Kidney epithelial cell (primary cell): Measurements from ENCODE around the gene RFX7. TPM values are rescaled to one million over a fixed set of nuclear protein-coding genes. Genes with fewer than 3 reads are reported as not detected.

Experiments
- DNase-seq: peaks from one replicate; pipeline ENCODE4 v3.0.0-alpha.2; 2010; ENCODE audit warnings: low read depth
- H3K27me3 ChIP-seq: 2 replicates; pipeline ENCODE4 v1.6.0; 2011; ENCODE audit warnings: low read length; ENCODE audit not compliant: control insufficient read depth, insufficient read depth
- H3K36me3 ChIP-seq: 2 replicates; pipeline ENCODE4 v1.5.1; 2011; ENCODE audit warnings: low read length; ENCODE audit not compliant: control insufficient read depth, insufficient read depth
- H3K4me3 ChIP-seq: 2 replicates; pipeline ENCODE4 v1.5.1; 2011; ENCODE audit warnings: low read depth, mild to moderate bottlenecking, control low read depth, low read length
- total RNA-seq: library from RNA; depleted of rRNA; stranded (reverse); fragments of >200 nt; gene quantifications from 2 replicates; pipeline ENCODE4 v1.2.3, GENCODE V29; 2015
- TF ChIP-seq, protein P1 (sequence below): IDR thresholded peaks from 2 replicates; pipeline ENCODE4 v1.5.1; 2011; ENCODE audit warnings: mild to moderate bottlenecking, moderate library complexity, low read length, control low read depth, inconsistent platforms; ENCODE audit not compliant: insufficient read depth, poor library complexity, severe bottlenecking

RFX7 gene
- total RNA-seq, 1 donor from 2014 or later, result 11.4 TPM

DNA sequence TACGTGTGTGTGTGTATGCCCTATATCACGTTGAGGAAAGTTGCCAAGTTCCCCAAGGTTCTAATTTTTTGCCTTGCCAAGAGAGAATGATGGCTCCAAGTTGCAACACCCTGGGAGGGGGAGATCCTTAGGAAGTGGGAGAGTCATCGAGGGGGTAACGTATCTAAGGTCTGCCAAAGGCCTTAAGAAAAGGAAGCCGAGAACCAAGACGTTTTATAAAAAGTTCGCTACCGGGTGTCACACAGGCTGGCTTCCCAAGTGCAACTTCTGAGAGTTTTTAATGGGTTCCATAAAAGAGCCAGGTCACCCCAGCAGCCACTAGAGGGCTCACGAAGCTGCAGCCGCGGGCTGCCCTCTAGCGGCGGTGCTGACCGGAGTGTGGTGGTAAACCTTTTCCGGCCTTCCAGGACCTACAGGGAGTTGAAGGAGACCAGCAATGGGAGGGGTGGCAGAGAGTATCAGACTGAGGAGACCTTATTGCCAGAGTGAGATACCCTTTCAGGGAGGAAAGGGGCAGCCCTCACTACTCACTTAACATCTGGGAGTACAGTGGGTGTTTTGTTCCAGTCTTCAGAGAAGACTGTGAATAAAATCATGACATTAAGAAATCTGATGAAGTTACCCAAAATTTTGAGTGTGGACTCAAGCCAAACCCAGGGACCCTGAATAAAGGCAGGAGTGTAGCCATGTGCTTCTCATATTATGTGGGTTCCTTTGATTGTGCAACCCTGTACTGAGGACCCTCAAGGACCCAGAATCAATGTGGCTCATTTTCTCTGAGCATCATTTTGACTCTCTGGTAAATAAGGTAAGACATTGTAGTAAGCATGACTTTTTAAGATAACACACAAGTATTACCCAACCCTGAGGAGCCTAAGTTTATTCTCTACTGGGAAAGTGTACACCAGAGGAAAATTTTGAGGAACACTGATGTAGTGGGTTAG is 2.5 kb upstream of the RFX7 start:
- TF ChIP-seq, protein P1, sequence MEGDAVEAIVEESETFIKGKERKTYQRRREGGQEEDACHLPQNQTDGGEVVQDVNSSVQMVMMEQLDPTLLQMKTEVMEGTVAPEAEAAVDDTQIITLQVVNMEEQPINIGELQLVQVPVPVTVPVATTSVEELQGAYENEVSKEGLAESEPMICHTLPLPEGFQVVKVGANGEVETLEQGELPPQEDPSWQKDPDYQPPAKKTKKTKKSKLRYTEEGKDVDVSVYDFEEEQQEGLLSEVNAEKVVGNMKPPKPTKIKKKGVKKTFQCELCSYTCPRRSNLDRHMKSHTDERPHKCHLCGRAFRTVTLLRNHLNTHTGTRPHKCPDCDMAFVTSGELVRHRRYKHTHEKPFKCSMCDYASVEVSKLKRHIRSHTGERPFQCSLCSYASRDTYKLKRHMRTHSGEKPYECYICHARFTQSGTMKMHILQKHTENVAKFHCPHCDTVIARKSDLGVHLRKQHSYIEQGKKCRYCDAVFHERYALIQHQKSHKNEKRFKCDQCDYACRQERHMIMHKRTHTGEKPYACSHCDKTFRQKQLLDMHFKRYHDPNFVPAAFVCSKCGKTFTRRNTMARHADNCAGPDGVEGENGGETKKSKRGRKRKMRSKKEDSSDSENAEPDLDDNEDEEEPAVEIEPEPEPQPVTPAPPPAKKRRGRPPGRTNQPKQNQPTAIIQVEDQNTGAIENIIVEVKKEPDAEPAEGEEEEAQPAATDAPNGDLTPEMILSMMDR, result peak; percentile 100
- Histone ChIP-seq H3K36me3 (no peaks in the 10 kb centered on the region), H3K27me3 (no peaks in the 10 kb centered on the region), H3K4me3 (no peak overlapping the region)
- DNase-seq, result peak; percentile 43

DNA sequence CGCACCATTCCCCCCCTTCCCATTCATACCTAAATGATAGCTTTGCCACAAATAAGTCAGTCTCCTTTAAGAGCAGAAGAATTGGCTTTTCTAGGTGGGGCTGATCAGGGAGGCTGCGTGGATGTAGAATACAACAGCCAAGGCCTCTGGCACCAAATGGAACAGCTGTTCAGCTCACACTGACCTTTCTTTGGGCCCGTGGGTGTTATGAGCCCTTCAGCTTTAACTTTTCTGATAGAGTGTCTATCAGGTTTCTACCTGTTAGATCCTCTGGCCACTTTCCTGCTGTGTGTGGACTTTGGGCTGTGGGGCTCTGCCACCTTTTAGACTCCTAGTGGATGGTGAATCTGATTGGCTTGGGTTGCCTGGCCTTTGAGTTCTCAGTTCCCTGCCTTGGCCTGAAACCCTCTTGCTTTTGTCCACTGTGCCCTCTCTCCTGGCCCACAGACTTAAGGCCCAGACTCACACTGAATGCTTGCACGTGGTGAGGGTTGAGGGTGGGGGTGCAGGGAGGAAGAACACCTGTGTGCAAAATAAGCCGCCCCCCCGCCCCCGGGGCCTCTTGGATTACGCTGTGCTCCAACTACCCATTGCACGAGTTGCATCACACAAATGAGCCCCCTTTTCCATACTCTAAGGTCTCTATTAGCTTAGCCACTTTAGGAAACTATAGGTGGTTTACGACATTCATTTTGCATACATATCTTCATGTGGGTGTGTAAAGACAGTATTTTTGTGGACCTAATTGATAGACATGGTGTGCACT is 1.3 kb upstream of the RFX7 start:
- Histone ChIP-seq H3K4me3 (peak overlapping the region; percentile 88), H3K27me3 (no peaks in the 10 kb centered on the region), H3K36me3 (no peaks in the 10 kb centered on the region)
- DNase-seq, result no peak
- TF ChIP-seq, protein P1, result no peak

- peak overlapping the region; percentile 88 for H3K4me3 ChIP-seq
- TF ChIP-seq, protein P1, result no peak
- no peaks in the 10 kb centered on the region for H3K36me3 ChIP-seq
- peak; percentile 35 for DNase-seq
- H3K27me3 ChIP-seq, result no peaks in the 10 kb centered on the region
These were observed 545 bp upstream of the RFX7 start for GRCh38 chr15:56244038-56244810.

- no peak for DNase-seq
- H3K4me3 ChIP-seq, result peak overlapping the region; percentile 88
- TF ChIP-seq, protein P1, result no peak
- H3K27me3 ChIP-seq, result no peaks in the 10 kb centered on the region
- no peaks in the 10 kb centered on the region for H3K36me3 ChIP-seq
These were observed 1.0 kb downstream of the RFX7 start for GRCh38 chr15:56242576-56243162.

GRCh38 chr15:56241374-56242105 is 2.1 kb downstream of the RFX7 start:
- DNase-seq, result no peak
- no peaks in the 10 kb centered on the region for H3K27me3 ChIP-seq
- TF ChIP-seq, protein P1, result no peak
- no peaks in the 10 kb centered on the region for H3K36me3 ChIP-seq
- H3K4me3 ChIP-seq, result peak overlapping the region; percentile 88
